Measurements from ENCODE around the gene SGPL1.

SGPL1 gene

GRCh38 chr10:70803775-70804420, 11.8 kb upstream of the SGPL1 start:
- no peak for DNase-seq (ENCODE audit: low spot score)
- ChIA-PET POLR2A (ENCODE audit: low non-redundant PET) (no interaction called here), CTCF (no interaction called here)
- no peak for TF ChIP-seq CTCF (conservative IDR thresholded peaks at IDR 0.05; ENCODE audit: low read depth)
- no peak overlapping the region for H3K27ac ChIP-seq

GRCh38 chr10:70804421-70804808, 11.3 kb upstream of the SGPL1 start:
- TF ChIP-seq CTCF (conservative IDR thresholded peaks at IDR 0.05; ENCODE audit: low read depth), result no peak

GRCh38 chr10:70805619-70806215, 10.0 kb upstream of the SGPL1 start:
- no peak for DNase-seq (ENCODE audit: low spot score)
- CTCF ChIA-PET, result interaction anchor here (0.5 to 1.0 kb wide), 2 partner anchors 272 to 464 kb away, joined by 3 read pairs; no protein-coding TSS in a partner anchor
- no peak overlapping the region for H3K27ac ChIP-seq
- no peak for TF ChIP-seq CTCF (conservative IDR thresholded peaks at IDR 0.05; ENCODE audit: low read depth)
- POLR2A ChIA-PET (ENCODE audit: low non-redundant PET), result no interaction called here

More at GRCh38 chr10:70804421-70804808, 11.3 kb upstream of the SGPL1 start:
- POLR2A ChIA-PET (ENCODE audit: low non-redundant PET), result no interaction called here
- H3K27ac ChIP-seq, result no peak overlapping the region
- CTCF ChIA-PET, result no interaction called here
- DNase-seq (ENCODE audit: low spot score), result peak; percentile 56

- DNase-seq (ENCODE audit: low spot score), result no peak
- CTCF ChIA-PET, result no interaction called here
- H3K27ac ChIP-seq, result no peak overlapping the region
- no peak for TF ChIP-seq CTCF (conservative IDR thresholded peaks at IDR 0.05; ENCODE audit: low read depth)
- POLR2A ChIA-PET (ENCODE audit: low non-redundant PET), result no interaction called here
Measured at GRCh38 chr10:70806841-70807240, 8.9 kb upstream of the SGPL1 start.

GRCh38 chr10:70807556-70807955, 8.2 kb upstream of the SGPL1 start:
- CTCF ChIA-PET, result interaction anchor here (0.9 kb wide), 1 partner anchor 11 kb away, joined by 3 read pairs; no protein-coding TSS in a partner anchor
- POLR2A ChIA-PET (ENCODE audit: low non-redundant PET), result no interaction called here
- H3K27ac ChIP-seq, result no peak overlapping the region
- DNase-seq (ENCODE audit: low spot score), result no peak
- no peak for TF ChIP-seq CTCF (conservative IDR thresholded peaks at IDR 0.05; ENCODE audit: low read depth)

DNA sequence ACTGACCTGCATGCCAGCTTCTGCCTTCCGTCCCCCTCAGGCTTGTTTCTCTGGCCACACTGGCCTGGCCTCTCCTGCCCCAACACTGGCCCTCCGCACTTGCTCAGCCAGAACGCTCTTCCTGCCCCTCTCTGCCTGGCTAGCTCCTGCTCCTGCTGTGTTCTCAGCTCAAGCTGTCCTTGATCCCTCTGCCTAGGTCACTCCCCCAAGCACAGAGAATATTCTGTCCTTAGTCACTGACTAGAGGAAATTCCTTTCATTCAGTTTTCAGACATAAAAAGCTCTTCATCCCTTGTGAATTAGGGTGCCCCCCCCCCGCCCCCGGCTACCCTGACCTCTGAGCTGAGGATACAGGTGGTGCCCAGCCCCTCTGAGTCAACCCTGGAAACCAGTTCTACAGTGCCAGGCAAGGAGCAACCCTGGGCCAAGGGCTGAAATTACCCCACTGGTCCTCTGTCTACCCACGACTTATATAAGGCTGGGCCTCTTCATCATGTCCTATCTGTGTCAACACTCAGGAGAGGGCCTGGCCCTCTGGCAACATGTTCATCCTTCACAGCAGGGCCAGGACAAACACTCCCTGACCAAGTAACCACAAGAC, 6.6 kb upstream of the SGPL1 start:
- DNase-seq (ENCODE audit: low spot score), result peak; percentile 21
- POLR2A ChIA-PET (ENCODE audit: low non-redundant PET), result no interaction called here
- CTCF ChIA-PET, result interaction anchor here (0.6 to 1.3 kb wide), 2 partner anchors 259 to 271 kb away, joined by 3 read pairs; no protein-coding TSS in a partner anchor
- no peak overlapping the region for H3K27ac ChIP-seq
- TF ChIP-seq CTCF (conservative IDR thresholded peaks at IDR 0.05; ENCODE audit: low read depth), result no peak

All from RWPE1 (cell line).